HG02870 (cell line): ENCODE results near the gene ZEB2.

Source experiments
- ATAC-seq: cut with Tn5 transposase; IDR thresholded peaks from one replicate; pipeline ENCODE4 v1.9.1; 2021; ENCODE audit warnings: mild to moderate bottlenecking, moderate library complexity; ENCODE audit not compliant: unreplicated experiment

The ZEB2 gene

GRCh38 chr2:144519934-144520731, at the start of gene ZEB2:
TSS of gene ZEB2 (minus strand) at chr2:144520119. CDS start at chr2:144517350, 2,769 bp downstream.
- no peak for ATAC-seq

GRCh38 chr2:144567745-144568144, 47.8 kb upstream of the ZEB2 start:
- ATAC-seq: no peak

DNA sequence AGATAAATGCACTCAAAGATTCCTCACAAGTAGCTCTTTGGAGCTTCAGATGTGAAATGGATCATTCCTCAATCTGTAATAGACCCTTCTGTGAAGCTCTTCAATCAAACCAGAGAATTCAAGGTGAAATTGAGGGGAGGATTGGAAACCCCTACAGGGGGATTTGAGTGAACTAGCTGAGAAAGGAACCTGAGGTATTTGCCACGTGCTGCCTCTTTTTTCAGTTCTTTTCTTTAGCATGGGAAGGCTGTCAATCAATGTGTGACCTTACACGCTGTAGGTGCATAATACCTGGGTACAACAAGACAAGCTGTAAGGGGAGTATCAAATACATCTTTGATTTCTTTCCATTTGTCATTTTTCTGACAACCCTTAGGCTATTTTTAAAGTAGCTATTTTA, 46.5 kb upstream of the ZEB2 start:
- no peak for ATAC-seq

GRCh38 chr2:144560251-144560650, 40.3 kb upstream of the ZEB2 start:
- no peak for ATAC-seq

GRCh38 chr2:144559681-144560080, 39.8 kb upstream of the ZEB2 start:
- no peak for ATAC-seq

- ATAC-seq: no peak
Measured at GRCh38 chr2:144559242-144559641, 39.3 kb upstream of the ZEB2 start.

DNA sequence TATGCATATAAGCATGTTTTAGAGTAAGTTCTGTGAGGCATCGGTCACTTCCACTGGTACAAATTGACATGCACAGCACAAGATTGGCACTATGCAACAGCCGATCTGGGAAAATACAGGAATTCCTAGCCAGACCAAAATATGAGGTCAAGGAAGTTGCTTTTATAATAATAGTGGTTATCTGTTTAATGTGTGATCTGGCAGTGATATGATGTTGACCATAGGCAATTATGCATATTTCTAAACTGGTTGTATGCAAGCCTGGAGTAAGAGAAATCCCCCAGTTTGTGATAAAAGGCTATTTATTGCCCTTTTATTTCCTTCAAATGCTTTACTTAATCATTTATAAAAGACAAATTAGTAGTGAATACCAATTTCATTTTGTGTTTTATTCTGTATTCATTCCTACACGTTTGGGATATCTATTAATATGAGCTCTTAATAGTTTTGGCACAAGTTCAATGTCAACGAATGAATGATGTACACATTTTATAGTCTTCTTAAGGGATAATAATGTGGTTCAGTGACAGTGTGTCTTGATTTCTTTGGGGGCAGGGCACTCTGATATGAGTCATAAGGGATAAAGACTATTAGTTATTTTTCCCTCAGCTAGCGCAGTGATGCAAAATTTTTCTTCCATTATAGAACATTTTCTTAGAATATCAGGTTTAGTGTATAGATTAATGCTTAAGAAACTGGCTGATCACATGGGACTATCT, 34.7 kb upstream of the ZEB2 start:
- no peak for ATAC-seq

DNA sequence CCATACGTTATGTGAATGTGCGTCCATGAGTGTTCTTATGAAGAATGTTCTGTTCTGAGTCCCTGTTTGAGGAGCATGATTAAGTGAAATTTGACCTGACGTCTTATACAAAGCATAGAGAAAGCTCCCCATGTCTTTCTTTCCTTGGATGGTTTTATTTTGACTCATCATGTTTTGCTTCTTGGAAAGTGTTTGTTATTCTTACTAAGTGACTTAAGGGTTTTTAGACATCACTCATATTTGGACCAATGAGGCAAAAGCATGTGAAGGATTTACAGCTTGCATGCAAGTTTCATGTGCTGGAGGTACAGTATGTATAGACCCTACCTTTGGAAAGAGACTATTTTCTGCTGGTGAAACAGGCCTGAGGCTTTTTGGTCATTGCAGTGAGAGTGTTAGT, 33.5 kb upstream of the ZEB2 start:
- ATAC-seq: no peak

- ATAC-seq: no peak
Measured at GRCh38 chr2:144552821-144553220, 32.9 kb upstream of the ZEB2 start.

DNA sequence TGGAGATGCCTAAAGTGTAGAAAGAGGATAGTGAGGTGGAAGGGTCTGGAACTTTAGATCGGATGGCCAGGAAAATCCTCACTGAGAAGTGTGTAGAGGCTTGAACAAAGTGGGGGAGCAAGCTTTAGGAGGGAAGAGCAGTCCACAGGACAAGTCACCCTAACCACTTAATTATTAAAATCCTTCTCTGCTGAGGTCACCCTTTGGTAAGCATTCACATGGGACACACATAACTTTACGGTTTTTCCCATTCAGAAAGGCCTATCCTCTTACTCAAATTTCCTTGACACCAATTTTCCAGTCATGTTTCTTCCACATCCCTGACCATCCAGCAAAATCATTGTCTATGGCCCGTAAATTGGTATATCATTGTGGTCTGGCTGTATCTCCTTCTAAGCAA, 31.0 kb upstream of the ZEB2 start:
- ATAC-seq: no peak

GRCh38 chr2:144550084-144550483, 30.2 kb upstream of the ZEB2 start:
- no peak for ATAC-seq

DNA sequence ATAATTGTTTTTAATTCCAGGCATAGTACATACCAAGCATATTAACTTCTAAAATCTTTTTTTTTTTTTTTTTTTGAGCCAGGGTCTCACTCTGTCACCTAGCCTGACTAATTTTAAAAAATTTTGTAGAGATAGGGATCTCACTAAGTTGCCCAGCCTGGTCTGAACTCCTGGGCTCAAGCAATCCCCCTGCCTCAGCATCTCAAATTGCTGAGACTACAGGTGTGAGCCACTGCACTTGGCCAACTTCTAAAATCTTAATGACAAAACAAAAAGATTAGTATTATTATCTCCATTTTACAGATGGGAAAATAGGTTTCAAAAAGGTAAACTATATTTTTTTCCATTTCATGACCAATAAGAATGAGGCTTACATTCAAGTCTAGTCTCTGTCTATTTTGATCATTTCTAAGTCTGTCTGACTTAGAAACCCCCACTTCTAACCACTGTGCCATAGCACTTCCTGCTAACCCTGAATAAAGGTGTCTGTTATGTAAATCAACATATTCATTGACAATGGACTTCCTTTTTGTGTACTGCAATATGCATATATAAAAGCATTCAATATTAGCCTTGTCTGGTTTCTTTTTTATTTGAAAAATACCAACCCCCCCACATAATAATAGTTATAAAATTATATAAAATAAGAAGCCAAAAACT, 28.7 kb upstream of the ZEB2 start:
- peak; percentile 48 for ATAC-seq

GRCh38 chr2:144548088-144548487, 28.2 kb upstream of the ZEB2 start:
- ATAC-seq: no peak

DNA sequence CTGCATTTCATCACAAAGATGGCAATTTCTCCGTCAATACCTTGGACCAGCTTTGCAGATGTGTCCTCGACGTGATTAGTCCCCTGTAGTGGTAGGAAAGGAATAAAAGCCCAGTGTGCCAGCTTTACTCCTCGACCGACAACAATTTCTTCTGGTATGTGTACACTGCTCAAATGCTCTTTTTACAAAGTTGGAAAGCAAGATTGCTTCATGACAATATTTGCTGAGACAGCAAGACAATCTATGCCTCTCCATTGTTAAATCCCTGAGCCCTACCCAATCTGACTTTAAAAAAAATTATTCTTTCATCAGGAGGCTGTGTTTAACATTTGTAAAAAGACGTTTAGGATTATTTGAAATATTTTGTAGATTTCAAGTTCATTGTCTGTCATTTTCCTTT, 27.6 kb upstream of the ZEB2 start:
- no peak for ATAC-seq

GRCh38 chr2:144546933-144547332, 27.0 kb upstream of the ZEB2 start:
- ATAC-seq: no peak

GRCh38 chr2:144545787-144546186, 25.9 kb upstream of the ZEB2 start:
- no peak for ATAC-seq

GRCh38 chr2:144544053-144544452, 24.1 kb upstream of the ZEB2 start:
- ATAC-seq: no peak

- no peak for ATAC-seq
Measured at GRCh38 chr2:144541396-144541795, 21.5 kb upstream of the ZEB2 start.

GRCh38 chr2:144539289-144539782, 19.4 kb upstream of the ZEB2 start:
- ATAC-seq: no peak

- ATAC-seq: no peak
Measured at GRCh38 chr2:144535300-144535699, 15.4 kb upstream of the ZEB2 start.

DNA sequence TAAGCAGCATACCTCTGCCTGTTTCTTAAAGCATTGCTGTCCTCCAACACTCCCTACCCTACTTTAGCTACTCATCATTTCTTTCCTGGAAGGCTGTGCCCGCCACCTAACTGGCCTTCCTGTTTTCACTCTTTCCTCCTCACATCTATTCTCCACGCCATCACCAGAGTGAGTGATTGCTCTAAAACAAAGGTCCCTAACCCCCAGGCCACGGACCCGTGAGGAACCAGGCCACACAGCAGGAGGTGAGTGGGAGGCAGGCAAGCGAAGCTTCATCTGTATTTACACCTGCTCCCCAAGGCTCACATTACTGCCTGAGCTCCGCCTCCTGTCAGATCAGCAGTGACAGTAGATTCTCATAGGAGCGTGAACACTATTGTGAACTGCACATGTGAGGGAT, 13.3 kb upstream of the ZEB2 start:
- ATAC-seq: no peak

GRCh38 chr2:144530596-144530995, 10.7 kb upstream of the ZEB2 start:
- no peak for ATAC-seq
